DMS114 treated with DMSO at 0.1 percent for 48 hours (cell line): ENCODE data around the gene ITGAE.
A peak's percentile ranks its signal among the peaks of the same experiment; 100 is the strongest.
"Not testable (repeated sequence)": the region's sequence is repeated elsewhere in the genome, so short reads cannot be mapped to it uniquely, and the experiment has no call there.

ENCODE experiments used
- DNase-seq: peaks from one replicate; lab custom pipeline; 2025; ENCODE audit not compliant: unreplicated experiment; lab: John Stamatoyannopoulos, UW

Gene ITGAE, protein sequence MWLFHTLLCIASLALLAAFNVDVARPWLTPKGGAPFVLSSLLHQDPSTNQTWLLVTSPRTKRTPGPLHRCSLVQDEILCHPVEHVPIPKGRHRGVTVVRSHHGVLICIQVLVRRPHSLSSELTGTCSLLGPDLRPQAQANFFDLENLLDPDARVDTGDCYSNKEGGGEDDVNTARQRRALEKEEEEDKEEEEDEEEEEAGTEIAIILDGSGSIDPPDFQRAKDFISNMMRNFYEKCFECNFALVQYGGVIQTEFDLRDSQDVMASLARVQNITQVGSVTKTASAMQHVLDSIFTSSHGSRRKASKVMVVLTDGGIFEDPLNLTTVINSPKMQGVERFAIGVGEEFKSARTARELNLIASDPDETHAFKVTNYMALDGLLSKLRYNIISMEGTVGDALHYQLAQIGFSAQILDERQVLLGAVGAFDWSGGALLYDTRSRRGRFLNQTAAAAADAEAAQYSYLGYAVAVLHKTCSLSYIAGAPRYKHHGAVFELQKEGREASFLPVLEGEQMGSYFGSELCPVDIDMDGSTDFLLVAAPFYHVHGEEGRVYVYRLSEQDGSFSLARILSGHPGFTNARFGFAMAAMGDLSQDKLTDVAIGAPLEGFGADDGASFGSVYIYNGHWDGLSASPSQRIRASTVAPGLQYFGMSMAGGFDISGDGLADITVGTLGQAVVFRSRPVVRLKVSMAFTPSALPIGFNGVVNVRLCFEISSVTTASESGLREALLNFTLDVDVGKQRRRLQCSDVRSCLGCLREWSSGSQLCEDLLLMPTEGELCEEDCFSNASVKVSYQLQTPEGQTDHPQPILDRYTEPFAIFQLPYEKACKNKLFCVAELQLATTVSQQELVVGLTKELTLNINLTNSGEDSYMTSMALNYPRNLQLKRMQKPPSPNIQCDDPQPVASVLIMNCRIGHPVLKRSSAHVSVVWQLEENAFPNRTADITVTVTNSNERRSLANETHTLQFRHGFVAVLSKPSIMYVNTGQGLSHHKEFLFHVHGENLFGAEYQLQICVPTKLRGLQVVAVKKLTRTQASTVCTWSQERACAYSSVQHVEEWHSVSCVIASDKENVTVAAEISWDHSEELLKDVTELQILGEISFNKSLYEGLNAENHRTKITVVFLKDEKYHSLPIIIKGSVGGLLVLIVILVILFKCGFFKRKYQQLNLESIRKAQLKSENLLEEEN

GRCh38 chr17:3800362-3801271 is at the start of gene ITGAE:
TSS of gene ITGAE (minus strand) at chr17:3801188. CDS start at chr17:3801144, 44 bp downstream.
- no peak for DNase-seq

DNA sequence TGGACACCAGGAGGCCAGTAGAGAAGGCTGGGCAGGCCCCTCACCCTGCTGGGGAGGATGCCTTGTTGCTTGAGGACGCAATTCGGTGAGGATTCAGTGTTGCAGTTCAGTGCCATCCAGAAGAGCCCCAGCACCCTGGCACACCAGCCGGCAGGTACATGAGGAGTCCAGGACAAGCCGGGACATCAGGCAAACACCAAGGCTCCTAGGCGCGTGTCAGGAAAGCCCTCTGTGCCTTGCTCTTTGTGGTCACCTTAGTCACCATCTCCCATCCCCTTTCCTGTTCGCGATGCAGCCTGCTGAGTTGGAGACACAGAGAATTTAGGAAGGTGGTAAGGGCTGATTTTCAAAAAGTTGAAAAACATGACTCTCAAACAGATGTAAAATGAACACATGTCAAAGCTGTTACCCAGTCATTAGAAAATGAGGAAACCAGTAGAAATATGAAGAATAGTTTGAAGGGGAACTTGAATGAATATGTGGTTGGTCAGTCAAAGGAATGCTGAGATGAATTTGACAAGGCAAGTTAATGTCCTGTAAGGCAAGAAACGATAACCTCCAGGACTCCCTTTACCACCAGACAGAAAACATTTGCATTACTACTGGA is 47.3 kb upstream of the ITGAE start:
- DNase-seq, result no peak

DNA sequence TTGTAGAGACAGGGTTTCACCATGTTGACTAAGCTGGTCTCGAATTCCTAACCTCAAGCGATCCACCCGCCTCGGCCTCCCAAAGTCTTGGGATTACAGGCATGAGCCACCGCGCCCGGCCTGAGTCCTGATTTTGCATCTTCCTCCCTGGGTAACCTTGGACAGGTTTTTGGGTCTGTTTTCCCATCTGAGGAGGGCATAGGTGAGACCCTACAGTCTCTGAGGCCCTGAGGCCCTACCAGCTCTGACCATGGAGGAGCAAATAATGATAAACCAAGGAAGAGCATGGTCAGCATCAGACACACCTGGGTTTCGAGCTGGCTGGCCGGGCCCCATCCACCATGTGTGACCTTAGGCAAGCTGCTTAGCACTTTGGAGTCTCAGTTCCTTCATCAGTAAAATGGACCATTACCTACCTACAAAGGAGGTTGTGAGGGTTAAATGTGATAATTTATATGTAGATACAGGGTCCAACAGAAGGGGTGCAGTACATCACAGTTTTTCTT is 46.2 kb upstream of the ITGAE start:
- DNase-seq, result no peak

- no peak for DNase-seq
These were observed 45.6 kb upstream of the ITGAE start for GRCh38 chr17:3846437-3847164.

GRCh38 chr17:3845621-3846436 is 44.8 kb upstream of the ITGAE start, which contains the start of gene NCBP3:
TSS of gene NCBP3 (minus strand) at chr17:3846246. CDS start at chr17:3846223, 23 bp downstream.
- peak; percentile 78 for DNase-seq

DNA sequence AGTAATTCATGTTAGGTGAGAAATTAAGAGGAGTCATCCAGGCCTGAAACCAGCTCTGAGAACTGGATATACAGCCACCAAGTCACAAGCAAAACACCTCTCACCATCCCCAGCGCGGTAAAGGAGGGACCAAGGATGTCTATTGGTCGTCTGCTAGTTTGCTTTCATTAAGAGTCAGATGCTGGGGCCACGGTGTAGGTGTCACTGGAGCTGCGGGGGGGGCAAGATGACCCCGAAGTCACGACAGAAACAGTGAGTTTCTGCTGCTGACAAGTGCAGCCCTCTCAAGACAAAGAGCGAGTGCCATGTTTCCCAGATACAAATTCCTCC is 44.3 kb upstream of the ITGAE start:
- DNase-seq, result no peak

GRCh38 chr17:3844556-3844955 is 43.6 kb upstream of the ITGAE start:
- DNase-seq, result not testable (repeated sequence)

DNA sequence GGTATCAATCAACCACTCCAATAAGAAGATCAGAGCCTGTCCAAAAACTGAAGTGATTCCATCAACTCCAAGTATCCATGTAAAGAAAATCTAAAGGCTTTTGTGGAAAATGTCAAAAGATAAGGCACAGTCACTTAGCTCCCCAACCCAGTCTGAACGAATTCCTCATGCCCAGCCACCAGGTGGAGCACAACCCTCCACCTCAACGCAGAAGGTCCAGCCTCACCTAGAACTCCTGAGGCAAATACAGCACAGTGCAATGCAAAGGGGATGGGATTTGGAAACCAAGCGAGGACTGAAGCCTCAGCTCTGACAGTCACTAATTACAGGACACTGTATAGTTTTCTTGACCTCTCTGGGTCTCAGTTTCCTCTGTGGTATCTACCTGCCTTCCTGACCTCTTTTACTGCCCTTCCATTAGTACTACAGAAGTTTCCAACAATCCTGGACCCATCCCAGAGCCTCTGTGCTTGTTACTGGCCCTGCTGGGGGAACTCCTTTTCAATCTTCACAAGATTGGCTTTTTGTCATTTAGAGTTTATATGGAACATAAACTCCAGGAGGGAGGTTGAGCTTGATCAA is 43.0 kb upstream of the ITGAE start:
- no peak for DNase-seq

DNA sequence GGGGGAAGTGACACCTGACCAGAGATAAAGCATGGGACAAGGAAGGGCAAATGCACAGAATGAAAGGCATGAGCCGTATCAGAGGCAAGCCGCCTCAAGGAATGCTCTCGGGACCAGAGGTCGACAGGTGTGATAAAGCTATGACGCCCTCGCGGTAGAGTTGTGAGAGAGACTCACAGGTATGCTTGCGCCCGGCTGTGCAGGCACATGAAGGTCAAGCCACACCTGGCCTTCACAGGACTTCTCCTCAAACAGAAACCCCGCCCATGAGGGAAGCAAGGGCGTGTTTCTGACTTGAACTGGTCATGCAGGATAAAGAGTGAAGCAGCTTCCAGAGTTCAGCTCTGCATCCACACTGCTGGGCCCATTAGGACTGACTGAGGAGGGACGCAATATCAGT is 37.2 kb upstream of the ITGAE start:
- no peak for DNase-seq

DNA sequence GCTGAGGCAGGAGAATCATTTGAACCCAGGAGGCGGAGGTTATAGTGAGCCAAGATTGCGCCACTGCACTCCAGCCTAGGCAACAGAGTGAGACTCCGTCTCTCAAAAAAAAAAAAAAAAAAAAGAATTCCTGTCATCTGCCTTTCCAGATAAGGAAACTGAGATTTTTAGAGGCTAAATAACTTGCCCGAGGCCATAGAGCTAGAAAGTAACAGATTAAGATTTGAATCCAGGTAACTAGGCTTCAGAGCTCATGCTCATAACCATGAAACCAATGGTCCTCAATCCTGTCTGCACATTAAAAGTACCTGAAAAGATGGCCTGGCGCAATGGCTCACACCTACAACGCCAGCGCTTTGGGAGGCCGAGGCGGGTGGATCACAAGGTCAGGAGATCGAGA is 35.6 kb upstream of the ITGAE start:
- no peak for DNase-seq

GRCh38 chr17:3835410-3836229 is 34.6 kb upstream of the ITGAE start:
- no peak for DNase-seq

DNA sequence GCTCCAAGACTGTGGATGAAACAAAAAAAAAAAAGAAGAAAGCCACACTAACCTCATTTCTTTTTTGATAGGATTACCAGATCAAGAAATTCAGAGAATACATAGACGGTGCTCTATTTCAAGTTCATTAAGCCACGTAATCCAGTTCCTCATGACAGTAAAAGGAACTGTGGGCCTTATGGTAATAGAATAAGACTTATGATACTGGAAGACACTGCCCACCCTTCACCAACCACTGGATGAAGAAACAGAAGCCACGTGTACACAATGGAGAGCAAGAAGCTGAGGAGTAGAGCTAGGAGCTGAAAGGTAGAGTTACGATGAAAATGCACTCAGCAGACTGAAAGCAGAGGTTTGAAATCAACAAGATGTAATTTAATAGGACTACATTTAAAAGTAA is 33.8 kb upstream of the ITGAE start:
- no peak for DNase-seq

- no peak for DNase-seq
These were observed 27.9 kb upstream of the ITGAE start for GRCh38 chr17:3828852-3829232.

GRCh38 chr17:3828151-3828851 is 27.3 kb upstream of the ITGAE start:
- DNase-seq, result no peak

GRCh38 chr17:3827124-3827773 is 26.3 kb upstream of the ITGAE start:
- peak; percentile 9 for DNase-seq

- DNase-seq, result no peak
These were observed 25.2 kb upstream of the ITGAE start for GRCh38 chr17:3826191-3826590.
